Measurements from ENCODE around the gene OR7G2.
"Not testable (repeated sequence)": the region's sequence is repeated elsewhere in the genome, so short reads cannot be mapped to it uniquely, and the experiment has no call there.

Gene OR7G2

GRCh38 chr19:9060564-9061340, 46.5 kb downstream of the OR7G2 start:
- no peak for ATAC-seq

GRCh38 chr19:9058905-9059667, 48.2 kb downstream of the OR7G2 start:
- no peak for ATAC-seq
- TF ChIP-seq ZFP30 (CRISPR knock-in tag; IDR thresholded peaks at IDR 0.05) (no peak), PATZ1 (CRISPR knock-in tag; IDR thresholded peaks at IDR 0.05; ENCODE audit: borderline replicate concordance) (no peak), ZFP3 (CRISPR knock-in tag; IDR thresholded peaks at IDR 0.05) (no peak), OSR1 (CRISPR knock-in tag; IDR thresholded peaks at IDR 0.05) (no peak), TCF4 (CRISPR knock-in tag; IDR thresholded peaks at IDR 0.05; ENCODE audit: borderline replicate concordance) (no peak), ZC3H10 (CRISPR knock-in tag; IDR thresholded peaks at IDR 0.05) (no peak), CSDC2 (CRISPR knock-in tag; IDR thresholded peaks at IDR 0.05) (no peak), PPARA (CRISPR knock-in tag; IDR thresholded peaks at IDR 0.05; ENCODE audit: borderline replicate concordance) (no peak), SNAI2 (CRISPR knock-in tag; IDR thresholded peaks at IDR 0.05) (no peak), CSRNP3 (CRISPR knock-in tag; IDR thresholded peaks at IDR 0.05) (no peak), ARNTL (CRISPR knock-in tag; IDR thresholded peaks at IDR 0.05; ENCODE audit: borderline replicate concordance, low read depth) (no peak), TSHZ2 (CRISPR knock-in tag; IDR thresholded peaks at IDR 0.05) (no peak), GLIS3 (CRISPR knock-in tag; IDR thresholded peaks at IDR 0.05) (no peak), BACH2 (CRISPR knock-in tag; IDR thresholded peaks at IDR 0.05; ENCODE audit: borderline replicate concordance) (no peak), ZNF8 (CRISPR knock-in tag; IDR thresholded peaks at IDR 0.05) (no peak)

More at GRCh38 chr19:9060564-9061340, 46.5 kb downstream of the OR7G2 start:
- TF ChIP-seq ISL1 (CRISPR knock-in tag; IDR thresholded peaks at IDR 0.05) (no peak), ZNF8 (CRISPR knock-in tag; IDR thresholded peaks at IDR 0.05) (no peak), RARB (CRISPR knock-in tag; IDR thresholded peaks at IDR 0.05) (no peak), CSRNP3 (CRISPR knock-in tag; IDR thresholded peaks at IDR 0.05) (no peak), TOX (CRISPR knock-in tag; IDR thresholded peaks at IDR 0.05; ENCODE audit: borderline replicate concordance) (no peak)

- TF ChIP-seq PATZ1 (CRISPR knock-in tag; IDR thresholded peaks at IDR 0.05; ENCODE audit: borderline replicate concordance) (no peak), ARNTL (CRISPR knock-in tag; IDR thresholded peaks at IDR 0.05; ENCODE audit: borderline replicate concordance, low read depth) (no peak), ZNF70 (CRISPR knock-in tag; IDR thresholded peaks at IDR 0.05) (no peak), ZNF565 (CRISPR knock-in tag; conservative IDR thresholded peaks at IDR 0.05; ENCODE audit: low read depth) (no peak), ZFP30 (CRISPR knock-in tag; IDR thresholded peaks at IDR 0.05) (no peak), ESRRG (CRISPR knock-in tag; IDR thresholded peaks at IDR 0.05) (no peak), ZNF8 (CRISPR knock-in tag; IDR thresholded peaks at IDR 0.05) (no peak), ZFP3 (CRISPR knock-in tag; IDR thresholded peaks at IDR 0.05) (no peak), ZC3H10 (CRISPR knock-in tag; IDR thresholded peaks at IDR 0.05) (no peak), TCF4 (CRISPR knock-in tag; IDR thresholded peaks at IDR 0.05; ENCODE audit: borderline replicate concordance) (no peak), GLIS3 (CRISPR knock-in tag; IDR thresholded peaks at IDR 0.05) (no peak), SNAI2 (CRISPR knock-in tag; IDR thresholded peaks at IDR 0.05) (no peak), OSR1 (CRISPR knock-in tag; IDR thresholded peaks at IDR 0.05) (no peak), CSDC2 (CRISPR knock-in tag; IDR thresholded peaks at IDR 0.05) (no peak), ISL1 (CRISPR knock-in tag; IDR thresholded peaks at IDR 0.05) (no peak), BACH2 (CRISPR knock-in tag; IDR thresholded peaks at IDR 0.05; ENCODE audit: borderline replicate concordance) (no peak), RARB (CRISPR knock-in tag; IDR thresholded peaks at IDR 0.05) (no peak), PPARA (CRISPR knock-in tag; IDR thresholded peaks at IDR 0.05; ENCODE audit: borderline replicate concordance) (no peak)
- ATAC-seq, result no peak
These were observed 49.6 kb downstream of the OR7G2 start for GRCh38 chr19:9057505-9058258.

- not testable (repeated sequence) for ATAC-seq
These were observed 51.1 kb downstream of the OR7G2 start for GRCh38 chr19:9056131-9056530.
